ENCODE results near the gene COIL.
A peak's percentile ranks its signal among the peaks of the same experiment; 100 is the strongest.
"Not testable (repeated sequence)": the region's sequence is repeated elsewhere in the genome, so short reads cannot be mapped to it uniquely, and the experiment has no call there.

Gene COIL

GRCh38 chr17:56987283-56987834 is 26.5 kb upstream of the COIL start:
- H3K9me3 Mint-ChIP-seq = no peaks in the 10 kb centered on the region
- H3K27ac Mint-ChIP-seq = no peak overlapping the region
- H3K36me3 Mint-ChIP-seq (ENCODE audit: low read depth) = peaks cover 2% of the 10 kb centered on the region

GRCh38 chr17:56985371-56986162 is 24.7 kb upstream of the COIL start:
- no peaks in the 10 kb centered on the region for H3K27me3 Mint-ChIP-seq (ENCODE audit: low read depth)
- no peak overlapping the region for H3K4me3 Mint-ChIP-seq
- H3K4me1 Mint-ChIP-seq (ENCODE audit: low read depth) = no peaks in the 10 kb centered on the region
- no peak for DNase-seq (ENCODE audit: low spot score)
- H3K36me3 Mint-ChIP-seq (ENCODE audit: low read depth) = peaks cover 2% of the 10 kb centered on the region
- no peak overlapping the region for H3K27ac Mint-ChIP-seq
- H3K9me3 Mint-ChIP-seq = no peaks in the 10 kb centered on the region

More at GRCh38 chr17:56987283-56987834, 26.5 kb upstream of the COIL start:
- no peaks in the 10 kb centered on the region for H3K27me3 Mint-ChIP-seq (ENCODE audit: low read depth)
- H3K4me1 Mint-ChIP-seq (ENCODE audit: low read depth) = no peaks in the 10 kb centered on the region
- H3K4me3 Mint-ChIP-seq = no peak overlapping the region
- DNase-seq (ENCODE audit: low spot score) = no peak

GRCh38 chr17:56983366-56983765 is 22.5 kb upstream of the COIL start:
- Mint-ChIP-seq H3K27ac (no peak overlapping the region), H3K4me1 (ENCODE audit: low read depth) (peaks cover 11% of the 10 kb centered on the region), H3K27me3 (ENCODE audit: low read depth) (no peaks in the 10 kb centered on the region), H3K4me3 (no peak overlapping the region), H3K9me3 (no peaks in the 10 kb centered on the region), H3K36me3 (ENCODE audit: low read depth) (peaks cover 2% of the 10 kb centered on the region)
- no peak for DNase-seq (ENCODE audit: low spot score)

DNA sequence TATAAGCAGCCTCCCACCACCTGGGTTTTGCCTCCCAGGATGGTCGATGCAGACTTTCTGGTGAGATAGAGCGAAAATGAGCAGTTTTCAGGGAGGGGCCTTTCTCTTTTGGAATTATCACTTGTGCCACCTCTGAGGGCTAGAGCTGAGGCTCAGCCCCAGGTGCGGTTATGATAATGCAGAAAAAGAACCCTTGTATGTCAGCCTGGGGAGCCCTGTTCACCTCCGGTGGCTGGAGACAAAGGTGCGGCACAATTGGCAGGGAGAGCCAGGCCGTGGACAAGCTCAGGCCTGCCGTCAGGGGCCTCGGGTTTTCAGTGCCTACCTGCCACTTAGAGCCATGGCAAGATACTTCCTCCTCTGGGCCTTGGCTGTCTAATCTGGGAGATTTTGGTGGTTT is 21.5 kb upstream of the COIL start:
- H3K36me3 Mint-ChIP-seq (ENCODE audit: low read depth) = no peaks in the 10 kb centered on the region
- H3K27me3 Mint-ChIP-seq (ENCODE audit: low read depth) = no peaks in the 10 kb centered on the region
- peaks cover 13% of the 10 kb centered on the region for H3K4me1 Mint-ChIP-seq (ENCODE audit: low read depth)
- no peak for DNase-seq (ENCODE audit: low spot score)
- no peaks in the 10 kb centered on the region for H3K9me3 Mint-ChIP-seq
- no peak overlapping the region for H3K27ac Mint-ChIP-seq
- no peak overlapping the region for H3K4me3 Mint-ChIP-seq

- not testable (repeated sequence) for H3K36me3 Mint-ChIP-seq (ENCODE audit: low read depth); H3K27me3 Mint-ChIP-seq (ENCODE audit: low read depth); DNase-seq (ENCODE audit: low spot score); H3K4me3 Mint-ChIP-seq; H3K27ac Mint-ChIP-seq; H3K9me3 Mint-ChIP-seq
- peaks cover 19% of the 10 kb centered on the region for H3K4me1 Mint-ChIP-seq (ENCODE audit: low read depth)
Observed at GRCh38 chr17:56980526-56980925, 19.7 kb upstream of the COIL start.

GRCh38 chr17:56979091-56979480 is 18.2 kb upstream of the COIL start:
- H3K36me3 Mint-ChIP-seq (ENCODE audit: low read depth) = no peaks in the 10 kb centered on the region

DNA sequence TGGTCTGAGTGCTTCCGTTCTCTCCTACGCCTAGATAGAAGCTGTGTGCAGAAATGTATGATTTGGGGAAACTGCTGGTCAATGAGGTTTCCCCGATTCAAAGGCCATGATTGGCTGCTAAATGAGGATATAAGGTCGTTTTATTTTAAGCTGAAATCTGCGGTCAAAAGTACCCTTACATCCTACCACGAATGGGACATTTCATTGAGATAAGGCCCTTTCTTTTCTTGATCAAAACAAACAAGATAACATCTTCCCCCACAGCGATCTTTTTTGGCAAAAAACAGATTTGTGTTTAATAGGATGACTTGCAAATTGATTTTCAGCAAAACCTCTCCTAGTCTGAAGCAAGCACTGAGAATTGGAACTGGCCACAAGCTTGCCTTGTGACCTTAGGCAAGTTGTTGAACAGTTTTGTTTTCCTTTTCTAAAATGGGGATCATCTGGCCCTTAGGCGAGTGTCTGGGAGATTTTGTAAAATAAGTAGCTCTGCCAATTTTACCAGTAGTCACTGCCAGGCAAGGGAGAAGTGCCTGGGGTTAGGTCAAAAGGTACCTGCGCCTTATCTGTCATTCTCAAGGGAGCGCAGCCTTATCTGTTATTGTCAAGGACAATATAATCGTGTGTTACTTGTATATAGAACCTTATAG is 17.7 kb upstream of the COIL start:
- H3K36me3 Mint-ChIP-seq (ENCODE audit: low read depth) = no peaks in the 10 kb centered on the region
- peaks cover 24% of the 10 kb centered on the region for H3K27me3 Mint-ChIP-seq (ENCODE audit: low read depth)
- peak overlapping the region; percentile 89 for H3K4me3 Mint-ChIP-seq
- H3K4me1 Mint-ChIP-seq (ENCODE audit: low read depth) = peaks cover 19% of the 10 kb centered on the region
- peak overlapping the region; percentile 87 for H3K27ac Mint-ChIP-seq
- peak; percentile 25 for DNase-seq (ENCODE audit: low spot score)
- H3K9me3 Mint-ChIP-seq = no peaks in the 10 kb centered on the region

More at GRCh38 chr17:56979091-56979480, 18.2 kb upstream of the COIL start:
- H3K9me3 Mint-ChIP-seq = no peaks in the 10 kb centered on the region
- H3K4me3 Mint-ChIP-seq = peak overlapping the region; percentile 89
- DNase-seq (ENCODE audit: low spot score) = no peak
- H3K27me3 Mint-ChIP-seq (ENCODE audit: low read depth) = peaks cover 20% of the 10 kb centered on the region
- H3K27ac Mint-ChIP-seq = no peak overlapping the region
- peaks cover 19% of the 10 kb centered on the region for H3K4me1 Mint-ChIP-seq (ENCODE audit: low read depth)

DNA sequence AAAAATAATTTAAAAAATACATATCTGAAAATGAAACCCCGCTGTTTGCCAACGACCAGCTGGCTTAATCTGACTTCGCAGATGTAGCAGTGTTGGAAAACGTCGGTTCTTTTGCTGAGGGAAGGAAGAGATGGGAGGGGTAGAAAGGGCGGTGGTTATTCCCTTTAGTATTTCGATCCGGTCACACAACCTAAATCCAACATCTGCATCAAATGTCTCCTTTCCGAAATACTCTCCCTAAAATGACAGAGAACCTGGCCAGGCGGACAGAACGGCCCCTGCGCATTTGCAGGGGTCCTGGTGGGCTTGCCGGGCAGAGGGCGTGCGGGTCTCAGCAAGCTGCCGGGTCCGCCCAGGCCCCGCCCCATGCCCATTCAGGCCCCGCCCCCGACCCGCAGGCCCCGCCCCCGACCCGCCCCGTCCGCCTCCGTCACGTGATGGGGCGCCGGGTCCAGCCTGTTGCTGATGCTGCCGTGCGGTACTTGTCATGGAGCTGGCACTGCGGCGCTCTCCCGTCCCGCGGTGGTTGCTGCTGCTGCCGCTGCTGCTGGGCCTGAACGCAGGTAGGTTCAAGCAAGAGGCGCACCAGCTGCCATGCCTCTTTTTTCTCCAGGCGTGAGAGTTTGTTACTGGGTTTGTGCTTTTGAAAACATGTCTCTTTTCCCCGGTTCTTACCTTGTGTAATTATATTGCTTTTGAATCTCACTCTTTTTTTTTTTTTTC is 17.0 kb upstream of the COIL start, which contains the start of gene SCPEP1:
SCPEP1 (plus strand) TSS at position 459 of the 723 bp plus-strand sequence; CDS start at position 488, 29 bp downstream.
- Mint-ChIP-seq H3K9me3 (no peaks in the 10 kb centered on the region), H3K4me3 (peak within 1 kb of the TSS; percentile 89), H3K4me1 (ENCODE audit: low read depth) (peaks cover 19% of the 10 kb centered on the region), H3K36me3 (ENCODE audit: low read depth) (no peaks in the 10 kb centered on the region), H3K27ac (peak within 1 kb of the TSS; percentile 87), H3K27me3 (ENCODE audit: low read depth) (peaks cover 27% of the 10 kb centered on the region)
- peak; percentile 77 for DNase-seq (ENCODE audit: low spot score)

DNA sequence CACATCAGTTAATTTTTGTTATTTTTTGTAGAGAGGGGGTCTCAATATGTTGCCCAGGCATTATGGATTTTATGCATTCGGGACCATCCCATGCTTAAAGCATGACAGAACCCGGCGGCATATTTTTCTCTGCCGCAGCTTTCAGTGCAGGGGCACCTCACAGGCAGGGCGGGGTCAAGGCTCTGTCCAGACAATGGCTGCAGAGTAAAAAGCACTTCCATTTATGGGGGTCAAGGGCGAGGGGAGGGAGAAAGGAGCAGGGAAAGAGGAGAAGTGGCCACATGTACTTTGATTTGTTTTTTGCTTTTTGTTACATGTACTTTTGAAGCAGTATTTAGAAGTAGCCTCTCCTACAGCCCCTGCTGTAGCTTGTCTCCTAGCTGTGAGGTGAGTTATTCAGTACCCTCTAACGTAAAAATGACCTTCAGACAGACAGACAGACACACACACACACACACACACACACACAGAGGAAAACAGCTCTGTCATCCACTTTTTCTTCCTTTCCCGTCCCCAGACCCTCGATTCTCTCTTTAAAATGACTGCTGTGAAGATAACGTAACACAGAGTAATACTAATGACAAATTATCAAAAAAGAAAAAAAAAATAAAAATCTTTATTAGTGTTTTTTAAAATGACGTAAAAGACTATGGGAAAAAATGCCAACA is 16.2 kb upstream of the COIL start:
- H3K4me1 Mint-ChIP-seq (ENCODE audit: low read depth) = peaks cover 19% of the 10 kb centered on the region
- peak overlapping the region; percentile 11 for H3K27ac Mint-ChIP-seq
- H3K4me3 Mint-ChIP-seq = peak overlapping the region; percentile 65
- no peaks in the 10 kb centered on the region for H3K36me3 Mint-ChIP-seq (ENCODE audit: low read depth)
- peaks cover 27% of the 10 kb centered on the region for H3K27me3 Mint-ChIP-seq (ENCODE audit: low read depth)
- DNase-seq (ENCODE audit: low spot score) = no peak
- H3K9me3 Mint-ChIP-seq = no peaks in the 10 kb centered on the region

DNA sequence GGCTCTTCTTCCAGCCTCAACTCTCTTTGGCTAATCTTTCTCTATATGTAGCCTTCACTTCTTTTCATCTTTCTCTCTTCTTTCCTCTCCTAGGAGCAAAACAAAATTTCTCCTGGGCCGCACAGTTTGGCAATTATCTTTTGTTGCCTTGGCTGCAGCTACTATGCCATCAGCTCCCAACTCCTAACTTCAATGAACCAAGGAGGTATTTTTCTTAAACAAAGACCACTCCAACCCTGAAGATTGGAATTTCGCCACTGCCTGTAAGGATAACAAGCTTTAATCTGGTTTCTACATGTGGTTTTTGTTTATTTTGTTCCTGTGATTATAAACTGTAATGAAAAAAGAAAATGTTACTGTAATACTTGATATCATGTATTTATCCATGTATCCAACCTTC is 14.8 kb upstream of the COIL start:
- no peak overlapping the region for H3K4me3 Mint-ChIP-seq
- H3K27ac Mint-ChIP-seq = no peak overlapping the region
- DNase-seq (ENCODE audit: low spot score) = no peak
- peaks cover 19% of the 10 kb centered on the region for H3K4me1 Mint-ChIP-seq (ENCODE audit: low read depth)
- peaks cover 27% of the 10 kb centered on the region for H3K27me3 Mint-ChIP-seq (ENCODE audit: low read depth)
- H3K9me3 Mint-ChIP-seq = peaks cover 3% of the 10 kb centered on the region
- no peaks in the 10 kb centered on the region for H3K36me3 Mint-ChIP-seq (ENCODE audit: low read depth)

- H3K27me3 Mint-ChIP-seq (ENCODE audit: low read depth) = peaks cover 31% of the 10 kb centered on the region
- no peak overlapping the region for H3K4me3 Mint-ChIP-seq
- no peaks in the 10 kb centered on the region for H3K36me3 Mint-ChIP-seq (ENCODE audit: low read depth)
- H3K9me3 Mint-ChIP-seq = peaks cover 3% of the 10 kb centered on the region
- H3K27ac Mint-ChIP-seq = no peak overlapping the region
- peaks cover 16% of the 10 kb centered on the region for H3K4me1 Mint-ChIP-seq (ENCODE audit: low read depth)
- DNase-seq (ENCODE audit: low spot score) = no peak
Observed at GRCh38 chr17:56974055-56974454, 13.2 kb upstream of the COIL start.

- Mint-ChIP-seq H3K36me3 (ENCODE audit: low read depth) (no peaks in the 10 kb centered on the region), H3K27me3 (ENCODE audit: low read depth) (peaks cover 31% of the 10 kb centered on the region), H3K4me1 (ENCODE audit: low read depth) (peaks cover 10% of the 10 kb centered on the region), H3K27ac (no peak overlapping the region), H3K4me3 (no peak overlapping the region), H3K9me3 (peaks cover 3% of the 10 kb centered on the region)
- DNase-seq (ENCODE audit: low spot score) = no peak
Observed at GRCh38 chr17:56973520-56973919, 12.7 kb upstream of the COIL start.

DNA sequence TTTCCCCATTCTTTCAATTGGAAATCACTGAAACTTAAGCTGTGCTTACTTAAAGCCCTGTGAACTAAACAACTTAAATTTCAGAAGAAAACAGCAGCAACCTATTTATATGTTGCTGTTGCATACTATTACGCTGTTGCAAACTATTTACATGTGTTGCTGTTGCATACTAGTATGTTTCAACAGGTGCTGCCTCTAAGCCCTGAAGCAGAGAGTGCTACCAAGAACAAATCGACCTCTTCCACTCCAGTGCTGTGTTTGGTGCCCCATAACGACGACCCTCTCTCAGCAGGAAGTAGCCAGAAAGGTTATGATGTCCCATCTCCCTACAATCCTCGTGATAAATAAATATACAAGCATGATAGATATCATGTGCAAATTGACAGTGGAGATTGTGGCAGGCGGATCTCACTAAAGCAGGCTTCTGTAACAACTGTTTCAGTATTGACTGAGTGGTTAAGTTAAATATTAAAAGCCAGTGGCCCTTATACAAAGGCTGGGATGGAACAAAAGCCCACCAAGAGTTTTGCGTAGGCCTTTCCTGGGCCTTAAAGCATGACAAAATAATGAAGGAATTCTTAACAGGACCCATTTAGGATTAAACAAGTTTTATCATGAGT is 11.4 kb upstream of the COIL start:
- Mint-ChIP-seq H3K36me3 (ENCODE audit: low read depth) (no peaks in the 10 kb centered on the region), H3K27me3 (ENCODE audit: low read depth) (peaks cover 36% of the 10 kb centered on the region), H3K4me3 (no peak overlapping the region), H3K4me1 (ENCODE audit: low read depth) (peaks cover 6% of the 10 kb centered on the region), H3K27ac (no peak overlapping the region), H3K9me3 (peaks cover 3% of the 10 kb centered on the region)
- no peak for DNase-seq (ENCODE audit: low spot score)
